HepG2 (cell line): Measurements from ENCODE around the gene CHID1. TPM values are rescaled to one million over a fixed set of nuclear protein-coding genes. Genes with fewer than 3 reads are reported as not detected.

Experiments
- LCORL ChIP-seq, 2 experiments: fragments of 450-650 bp in 1 of 2; sonication (generic) in 1 of 2; formaldehyde crosslinking in 1 of 2; IDR thresholded peaks; 2 replicates each; pipeline versions ENCODE4 v1.5.0 to v1.6.1; 2017 to 2020; ENCODE audit warnings: antibody characterized with exemption in 1 of 2, missing genetic modification reagents in 1 of 2
- MAFK ChIP-seq, 2 experiments: IDR thresholded peaks in 1 of 2; conservative IDR thresholded peaks in 1 of 2; 2 replicates each; pipeline ENCODE4 v1.6.1; 2011; ENCODE audit warnings: improper control_type of control experiment in 2 of 2, low read length in 2 of 2
- PCBP1 ChIP-seq: fragments of 200-400 bp; formaldehyde crosslinking; IDR thresholded peaks from 2 replicates; pipeline ENCODE4 v1.6.1; 2017; ENCODE audit warnings: mild to moderate bottlenecking, low read depth, low read length, borderline replicate concordance
- SNRNP70 ChIP-seq: fragments of 200-400 bp; formaldehyde crosslinking; IDR thresholded peaks from 2 replicates; pipeline ENCODE4 v1.6.1; 2017; ENCODE audit warnings: mild to moderate bottlenecking, low read depth, low read length, moderate library complexity
- ZNF850 ChIP-seq: sonication (generic); formaldehyde crosslinking; conservative IDR thresholded peaks from 2 replicates; pipeline ENCODE4 v1.9.0; 2021; ENCODE audit warnings: mild to moderate bottlenecking, missing genetic modification reagents
- polyA plus RNA-seq, 8 experiments: library from polyadenylated mRNA; depleted of rRNA in 3 of 8; stranded (reverse) in 7 of 8; unstranded in 1 of 8; fragments of >200 nt; fragmentation: Illumina TruSeq in 4 of 8; extraction: Trizol in 4 of 8; gene quantifications; 2 replicates each; pipeline versions ENCODE4 v1.2.1 to v1.2.3, GENCODE V29; 2011 to 2016; ENCODE audit warnings: low read depth in 4 of 8, missing spikeins in 1 of 8, mixed read lengths in 1 of 8; ENCODE audit not compliant: insufficient read depth in 1 of 8
- total RNA-seq, 5 experiments: library from RNA; depleted of rRNA; stranded (reverse); fragments of >200 nt; fragmentation: Illumina TruSeq; extraction: Trizol; gene quantifications; 2 replicates each; pipeline ENCODE4 v1.2.3, GENCODE V29; 2016; ENCODE audit warnings: low read depth in 1 of 5
- TF ChIP-seq, protein P1 (sequence below): sonication (generic); formaldehyde crosslinking; conservative IDR thresholded peaks from 2 replicates; pipeline ENCODE4 v1.8.0; 2022; ENCODE audit warnings: missing genetic modification reagents
- TF ChIP-seq, protein P2 (sequence below): fragments of 450-650 bp; IDR thresholded peaks from 2 replicates; pipeline ENCODE4 v1.6.1; 2017
- TF ChIP-seq, protein P3 (sequence below): sonication (generic); formaldehyde crosslinking; IDR thresholded peaks from 2 replicates; pipeline ENCODE4 v1.4.0; 2020; ENCODE audit warnings: mild to moderate bottlenecking, missing genetic modification reagents
- TF ChIP-seq, protein P4 (sequence below): sonication (generic); formaldehyde crosslinking; IDR thresholded peaks from one replicate; pipeline ENCODE4 v1.5.1; 2020; ENCODE audit warnings: mild to moderate bottlenecking, missing genetic modification reagents; ENCODE audit errors: not compliant biosample characterization
- TF ChIP-seq, protein P5 (sequence below): sonication (generic); formaldehyde crosslinking; IDR thresholded peaks from 2 replicates; pipeline ENCODE4 v1.5.0; 2020; ENCODE audit warnings: mild to moderate bottlenecking, missing genetic modification reagents, borderline replicate concordance

The CHID1 gene
- total and polyA plus RNA-seq, 2 of the 13 experiments (the other 11 are each of a cell fraction or from before 2014, with no cell fraction given) = 65.1 to 93.6 TPM

DNA sequence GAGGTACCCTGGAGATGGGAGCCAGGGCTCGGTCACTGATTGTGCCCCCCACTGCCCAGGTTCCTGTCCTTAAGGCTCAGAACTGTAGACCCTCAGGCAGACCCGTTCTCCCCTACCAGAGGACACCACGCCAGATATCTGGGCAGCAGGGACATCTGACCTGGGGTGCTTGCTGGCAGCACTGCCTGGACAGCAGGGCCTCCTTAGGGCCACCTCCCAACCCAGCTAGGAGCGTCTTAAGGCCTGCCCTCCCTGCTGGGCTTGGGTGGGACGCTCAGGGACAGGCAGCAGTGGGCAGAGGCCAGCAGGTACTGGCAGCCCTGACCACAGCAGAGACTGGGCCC lies 71.4 kb downstream of the CHID1 start (continued):
- TF ChIP-seq, protein P1, sequence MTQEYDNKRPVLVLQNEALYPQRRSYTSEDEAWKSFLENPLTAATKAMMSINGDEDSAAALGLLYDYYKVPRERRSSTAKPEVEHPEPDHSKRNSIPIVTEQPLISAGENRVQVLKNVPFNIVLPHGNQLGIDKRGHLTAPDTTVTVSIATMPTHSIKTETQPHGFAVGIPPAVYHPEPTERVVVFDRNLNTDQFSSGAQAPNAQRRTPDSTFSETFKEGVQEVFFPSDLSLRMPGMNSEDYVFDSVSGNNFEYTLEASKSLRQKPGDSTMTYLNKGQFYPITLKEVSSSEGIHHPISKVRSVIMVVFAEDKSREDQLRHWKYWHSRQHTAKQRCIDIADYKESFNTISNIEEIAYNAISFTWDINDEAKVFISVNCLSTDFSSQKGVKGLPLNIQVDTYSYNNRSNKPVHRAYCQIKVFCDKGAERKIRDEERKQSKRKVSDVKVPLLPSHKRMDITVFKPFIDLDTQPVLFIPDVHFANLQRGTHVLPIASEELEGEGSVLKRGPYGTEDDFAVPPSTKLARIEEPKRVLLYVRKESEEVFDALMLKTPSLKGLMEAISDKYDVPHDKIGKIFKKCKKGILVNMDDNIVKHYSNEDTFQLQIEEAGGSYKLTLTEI (CRISPR knock-in tag) = no peak
- no peak for TF ChIP-seq SNRNP70
- TF ChIP-seq LCORL (IDR thresholded peaks at IDR 0.05) = no peak
- no peak for TF ChIP-seq LCORL (CRISPR knock-in tag; IDR thresholded peaks at IDR 0.05)
- TF ChIP-seq, protein P2, sequence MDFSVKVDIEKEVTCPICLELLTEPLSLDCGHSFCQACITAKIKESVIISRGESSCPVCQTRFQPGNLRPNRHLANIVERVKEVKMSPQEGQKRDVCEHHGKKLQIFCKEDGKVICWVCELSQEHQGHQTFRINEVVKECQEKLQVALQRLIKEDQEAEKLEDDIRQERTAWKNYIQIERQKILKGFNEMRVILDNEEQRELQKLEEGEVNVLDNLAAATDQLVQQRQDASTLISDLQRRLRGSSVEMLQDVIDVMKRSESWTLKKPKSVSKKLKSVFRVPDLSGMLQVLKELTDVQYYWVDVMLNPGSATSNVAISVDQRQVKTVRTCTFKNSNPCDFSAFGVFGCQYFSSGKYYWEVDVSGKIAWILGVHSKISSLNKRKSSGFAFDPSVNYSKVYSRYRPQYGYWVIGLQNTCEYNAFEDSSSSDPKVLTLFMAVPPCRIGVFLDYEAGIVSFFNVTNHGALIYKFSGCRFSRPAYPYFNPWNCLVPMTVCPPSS = no peak
- TF ChIP-seq, protein P3, sequence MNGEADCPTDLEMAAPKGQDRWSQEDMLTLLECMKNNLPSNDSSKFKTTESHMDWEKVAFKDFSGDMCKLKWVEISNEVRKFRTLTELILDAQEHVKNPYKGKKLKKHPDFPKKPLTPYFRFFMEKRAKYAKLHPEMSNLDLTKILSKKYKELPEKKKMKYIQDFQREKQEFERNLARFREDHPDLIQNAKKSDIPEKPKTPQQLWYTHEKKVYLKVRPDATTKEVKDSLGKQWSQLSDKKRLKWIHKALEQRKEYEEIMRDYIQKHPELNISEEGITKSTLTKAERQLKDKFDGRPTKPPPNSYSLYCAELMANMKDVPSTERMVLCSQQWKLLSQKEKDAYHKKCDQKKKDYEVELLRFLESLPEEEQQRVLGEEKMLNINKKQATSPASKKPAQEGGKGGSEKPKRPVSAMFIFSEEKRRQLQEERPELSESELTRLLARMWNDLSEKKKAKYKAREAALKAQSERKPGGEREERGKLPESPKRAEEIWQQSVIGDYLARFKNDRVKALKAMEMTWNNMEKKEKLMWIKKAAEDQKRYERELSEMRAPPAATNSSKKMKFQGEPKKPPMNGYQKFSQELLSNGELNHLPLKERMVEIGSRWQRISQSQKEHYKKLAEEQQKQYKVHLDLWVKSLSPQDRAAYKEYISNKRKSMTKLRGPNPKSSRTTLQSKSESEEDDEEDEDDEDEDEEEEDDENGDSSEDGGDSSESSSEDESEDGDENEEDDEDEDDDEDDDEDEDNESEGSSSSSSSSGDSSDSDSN (CRISPR knock-in tag) = no peak
- TF ChIP-seq, protein P4, sequence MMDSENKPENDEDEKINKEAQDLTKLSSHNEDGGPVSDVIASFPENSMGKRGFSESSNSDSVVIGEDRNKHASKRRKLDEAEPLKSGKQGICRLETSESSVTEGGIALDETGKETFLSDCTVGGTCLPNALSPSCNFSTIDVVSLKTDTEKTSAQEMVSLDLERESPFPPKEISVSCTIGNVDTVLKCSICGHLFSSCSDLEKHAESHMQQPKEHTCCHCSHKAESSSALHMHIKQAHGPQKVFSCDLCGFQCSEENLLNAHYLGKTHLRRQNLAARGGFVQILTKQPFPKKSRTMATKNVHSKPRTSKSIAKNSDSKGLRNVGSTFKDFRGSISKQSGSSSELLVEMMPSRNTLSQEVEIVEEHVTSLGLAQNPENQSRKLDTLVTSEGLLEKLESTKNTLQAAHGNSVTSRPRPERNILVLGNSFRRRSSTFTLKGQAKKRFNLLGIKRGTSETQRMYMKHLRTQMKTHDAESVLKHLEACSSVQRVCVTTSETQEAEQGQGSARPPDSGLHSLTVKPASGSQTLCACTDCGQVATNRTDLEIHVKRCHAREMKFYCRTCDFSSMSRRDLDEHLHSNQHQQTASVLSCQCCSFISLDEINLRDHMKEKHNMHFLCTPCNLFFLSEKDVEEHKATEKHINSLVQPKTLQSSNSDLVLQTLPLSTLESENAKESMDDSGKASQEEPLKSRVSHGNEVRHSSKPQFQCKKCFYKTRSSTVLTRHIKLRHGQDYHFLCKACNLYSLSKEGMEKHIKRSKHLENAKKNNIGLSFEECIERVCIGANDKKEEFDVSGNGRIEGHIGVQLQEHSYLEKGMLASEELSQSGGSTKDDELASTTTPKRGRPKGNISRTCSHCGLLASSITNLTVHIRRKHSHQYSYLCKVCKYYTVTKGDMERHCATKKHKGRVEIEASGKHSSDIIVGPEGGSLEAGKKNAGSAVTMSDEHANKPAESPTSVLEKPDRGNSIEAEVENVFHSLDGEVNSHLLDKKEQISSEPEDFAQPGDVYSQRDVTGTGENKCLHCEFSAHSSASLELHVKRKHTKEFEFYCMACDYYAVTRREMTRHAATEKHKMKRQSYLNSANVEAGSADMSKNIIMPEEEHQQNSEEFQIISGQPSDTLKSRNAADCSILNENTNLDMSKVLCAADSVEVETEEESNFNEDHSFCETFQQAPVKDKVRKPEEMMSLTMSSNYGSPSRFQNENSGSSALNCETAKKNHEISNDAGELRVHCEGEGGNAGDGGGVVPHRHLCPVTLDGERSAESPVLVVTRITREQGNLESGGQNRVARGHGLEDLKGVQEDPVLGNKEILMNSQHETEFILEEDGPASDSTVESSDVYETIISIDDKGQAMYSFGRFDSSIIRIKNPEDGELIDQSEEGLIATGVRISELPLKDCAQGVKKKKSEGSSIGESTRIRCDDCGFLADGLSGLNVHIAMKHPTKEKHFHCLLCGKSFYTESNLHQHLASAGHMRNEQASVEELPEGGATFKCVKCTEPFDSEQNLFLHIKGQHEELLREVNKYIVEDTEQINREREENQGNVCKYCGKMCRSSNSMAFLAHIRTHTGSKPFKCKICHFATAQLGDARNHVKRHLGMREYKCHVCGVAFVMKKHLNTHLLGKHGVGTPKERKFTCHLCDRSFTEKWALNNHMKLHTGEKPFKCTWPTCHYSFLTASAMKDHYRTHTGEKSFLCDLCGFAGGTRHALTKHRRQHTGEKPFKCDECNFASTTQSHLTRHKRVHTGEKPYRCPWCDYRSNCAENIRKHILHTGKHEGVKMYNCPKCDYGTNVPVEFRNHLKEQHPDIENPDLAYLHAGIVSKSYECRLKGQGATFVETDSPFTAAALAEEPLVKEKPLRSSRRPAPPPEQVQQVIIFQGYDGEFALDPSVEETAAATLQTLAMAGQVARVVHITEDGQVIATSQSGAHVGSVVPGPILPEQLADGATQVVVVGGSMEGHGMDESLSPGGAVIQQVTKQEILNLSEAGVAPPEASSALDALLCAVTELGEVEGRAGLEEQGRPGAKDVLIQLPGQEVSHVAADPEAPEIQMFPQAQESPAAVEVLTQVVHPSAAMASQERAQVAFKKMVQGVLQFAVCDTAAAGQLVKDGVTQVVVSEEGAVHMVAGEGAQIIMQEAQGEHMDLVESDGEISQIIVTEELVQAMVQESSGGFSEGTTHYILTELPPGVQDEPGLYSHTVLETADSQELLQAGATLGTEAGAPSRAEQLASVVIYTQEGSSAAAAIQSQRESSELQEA = no peak
- no peak for TF ChIP-seq MAFK (conservative IDR thresholded peaks at IDR 0.05 in 1 of 2, IDR thresholded peaks at IDR 0.05 in 1 of 2; ENCODE audit: low read length in 2 of 2)
- no peak for TF ChIP-seq PCBP1
- TF ChIP-seq, protein P5, sequence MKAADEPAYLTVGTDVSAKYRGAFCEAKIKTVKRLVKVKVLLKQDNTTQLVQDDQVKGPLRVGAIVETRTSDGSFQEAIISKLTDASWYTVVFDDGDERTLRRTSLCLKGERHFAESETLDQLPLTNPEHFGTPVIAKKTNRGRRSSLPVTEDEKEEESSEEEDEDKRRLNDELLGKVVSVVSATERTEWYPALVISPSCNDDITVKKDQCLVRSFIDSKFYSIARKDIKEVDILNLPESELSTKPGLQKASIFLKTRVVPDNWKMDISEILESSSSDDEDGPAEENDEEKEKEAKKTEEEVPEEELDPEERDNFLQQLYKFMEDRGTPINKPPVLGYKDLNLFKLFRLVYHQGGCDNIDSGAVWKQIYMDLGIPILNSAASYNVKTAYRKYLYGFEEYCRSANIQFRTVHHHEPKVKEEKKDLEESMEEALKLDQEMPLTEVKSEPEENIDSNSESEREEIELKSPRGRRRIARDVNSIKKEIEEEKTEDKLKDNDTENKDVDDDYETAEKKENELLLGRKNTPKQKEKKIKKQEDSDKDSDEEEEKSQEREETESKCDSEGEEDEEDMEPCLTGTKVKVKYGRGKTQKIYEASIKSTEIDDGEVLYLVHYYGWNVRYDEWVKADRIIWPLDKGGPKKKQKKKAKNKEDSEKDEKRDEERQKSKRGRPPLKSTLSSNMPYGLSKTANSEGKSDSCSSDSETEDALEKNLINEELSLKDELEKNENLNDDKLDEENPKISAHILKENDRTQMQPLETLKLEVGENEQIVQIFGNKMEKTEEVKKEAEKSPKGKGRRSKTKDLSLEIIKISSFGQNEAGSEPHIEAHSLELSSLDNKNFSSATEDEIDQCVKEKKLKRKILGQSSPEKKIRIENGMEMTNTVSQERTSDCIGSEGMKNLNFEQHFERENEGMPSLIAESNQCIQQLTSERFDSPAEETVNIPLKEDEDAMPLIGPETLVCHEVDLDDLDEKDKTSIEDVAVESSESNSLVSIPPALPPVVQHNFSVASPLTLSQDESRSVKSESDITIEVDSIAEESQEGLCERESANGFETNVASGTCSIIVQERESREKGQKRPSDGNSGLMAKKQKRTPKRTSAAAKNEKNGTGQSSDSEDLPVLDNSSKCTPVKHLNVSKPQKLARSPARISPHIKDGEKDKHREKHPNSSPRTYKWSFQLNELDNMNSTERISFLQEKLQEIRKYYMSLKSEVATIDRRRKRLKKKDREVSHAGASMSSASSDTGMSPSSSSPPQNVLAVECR = no peak
- TF ChIP-seq ZNF850 (CRISPR knock-in tag) = no peak
